HUDEP-2 (cell line): ENCODE measurements around the gene UROC1.

Source experiments
- DNase-seq, 76 experiments: peaks; one replicate each; lab custom pipeline; 2025; ENCODE audit not compliant: unreplicated experiment in 76 of 76; lab: John Stamatoyannopoulos, UW

UROC1 gene

GRCh38 chr3:126446301-126446700, 71.3 kb downstream of the UROC1 start:
- DNase-seq = no peak

- DNase-seq = no peak
Measured at GRCh38 chr3:126445506-126445905, 72.1 kb downstream of the UROC1 start.

- DNase-seq = no peak
Measured at GRCh38 chr3:126442856-126443242, 74.7 kb downstream of the UROC1 start.

GRCh38 chr3:126442094-126442855, 75.3 kb downstream of the UROC1 start:
- DNase-seq = no peak

- no peak for DNase-seq
Measured at GRCh38 chr3:126441256-126441880, 76.2 kb downstream of the UROC1 start.

GRCh38 chr3:126440709-126440995, 76.9 kb downstream of the UROC1 start:
- DNase-seq = no peak

- DNase-seq = no peak
Measured at GRCh38 chr3:126439968-126440708, 77.4 kb downstream of the UROC1 start.

- DNase-seq = no peak
Measured at GRCh38 chr3:126439346-126439967, 78.1 kb downstream of the UROC1 start.

GRCh38 chr3:126438746-126439145, 78.8 kb downstream of the UROC1 start:
- no peak for DNase-seq

GRCh38 chr3:126438186-126438585, 79.4 kb downstream of the UROC1 start:
- DNase-seq = no peak

- no peak for DNase-seq
Measured at GRCh38 chr3:126436826-126437717, 80.5 kb downstream of the UROC1 start.

GRCh38 chr3:126435456-126436315, 81.9 kb downstream of the UROC1 start:
- no peak for DNase-seq

GRCh38 chr3:126434931-126435411, 82.6 kb downstream of the UROC1 start:
- no peak for DNase-seq

- no peak for DNase-seq
Measured at GRCh38 chr3:126434264-126434590, 83.3 kb downstream of the UROC1 start.

GRCh38 chr3:126433496-126434263, 83.9 kb downstream of the UROC1 start:
- no peak for DNase-seq

GRCh38 chr3:126433105-126433430, 84.5 kb downstream of the UROC1 start:
- no peak for DNase-seq

GRCh38 chr3:126432361-126433104, 85.0 kb downstream of the UROC1 start:
- DNase-seq = no peak
